GM12878 (cell line): ENCODE data around the gene SUGCT. TPM values are rescaled to one million over a fixed set of nuclear protein-coding genes. Genes with fewer than 3 reads are reported as not detected.

Source experiments
- ATAC-seq: fragments of 200-7000 bp; cut with Tn5 transposase; 3 replicates; pipeline ENCODE4 v1.9.1; 2020; ENCODE audit warnings: mild to moderate bottlenecking, moderate library complexity
- BruUV-seq: library from RNA; stranded (reverse); fragments of 400-500 nt; replicated peaks from 2 replicates; lab custom pipeline; 2021; lab: Mats Ljungman, UMichigan
- CTCF ChIA-PET: fragments of 300-600 bp; sonication (Branson Sonifier 250); formaldehyde crosslinking; extraction: SDS; loops from one replicate; lab custom pipeline; 2021; ENCODE audit warnings: inconsistent platforms; lab: Yijun Ruan, JAX
- POLR2A ChIA-PET: fragments of 350-600 bp; formaldehyde crosslinking; extraction: SDS; loops from one replicate; lab custom pipeline; 2021; ENCODE audit warnings: inconsistent platforms; lab: Charles Lee
- RAD21 ChIA-PET: fragments of 300-600 bp; sonication (Branson Sonifier 250); formaldehyde crosslinking; loops from one replicate; lab custom pipeline; 2023; ENCODE audit warnings: antibody characterized with exemption; ENCODE audit not compliant: unreplicated experiment; lab: Charles Lee
- SMC1A ChIA-PET: fragments of 300-600 bp; sonication (Branson Sonifier 250); formaldehyde crosslinking; loops from one replicate; lab custom pipeline; 2023; ENCODE audit not compliant: unreplicated experiment, uncharacterized antibody; lab: Charles Lee
- DNase-seq: peaks from one replicate; pipeline ENCODE4 v3.0.0-alpha.2; 2011; ENCODE audit warnings: low read depth, low spot score
- FAIRE-seq: peaks from 3 replicates; lab custom pipeline; 2011; peaks lifted over from hg19 to GRCh38; lab: Jason Lieb, UNC
- H2AFZ ChIP-seq: 2 replicates; pipeline ENCODE4 v1.6.0; 2011; ENCODE audit warnings: low read depth, low read length, control low read depth; ENCODE audit not compliant: control insufficient read depth
- H3K27ac ChIP-seq: 2 replicates; pipeline ENCODE4 v1.5.1; 2011; ENCODE audit warnings: control low read depth; ENCODE audit not compliant: control insufficient read depth, insufficient read depth
- H3K27me3 ChIP-seq, 2 experiments: replicated peaks in 1 of 2; 2 replicates each; pipeline versions ENCODE4 v1.6.0 to v1.6.1; 2011; ENCODE audit warnings: low read length in 1 of 2; ENCODE audit not compliant: control insufficient read depth in 2 of 2, insufficient read depth in 2 of 2
- H3K36me3 ChIP-seq, 2 experiments: 2 replicates each; pipeline ENCODE4 v1.5.1; 2011; ENCODE audit warnings: low read length in 1 of 2; ENCODE audit not compliant: control insufficient read depth in 2 of 2, insufficient read depth in 2 of 2
- H3K4me1 ChIP-seq: 2 replicates; pipeline ENCODE4 v1.6.1; 2011; ENCODE audit warnings: mild to moderate bottlenecking, low read length, moderate library complexity, mixed read lengths; ENCODE audit not compliant: control insufficient read depth, insufficient read depth
- H3K4me2 ChIP-seq: 2 replicates; pipeline ENCODE4 v1.6.0; 2011; ENCODE audit warnings: control low read depth; ENCODE audit not compliant: control insufficient read depth, insufficient read depth
- H3K4me3 ChIP-seq: fragments of 200-600 bp; sonication (generic); 2 replicates; pipeline ENCODE4 v1.5.1; 2016
- H3K79me2 ChIP-seq: 2 replicates; pipeline ENCODE4 v1.6.0; 2011; ENCODE audit warnings: low read length; ENCODE audit not compliant: control insufficient read depth, insufficient read depth
- H3K9ac ChIP-seq: 2 replicates; pipeline ENCODE4 v1.8.0; 2011; ENCODE audit warnings: low read length, control low read depth, mixed read lengths; ENCODE audit not compliant: control insufficient read depth, insufficient read depth
- H3K9me3 ChIP-seq: replicated peaks from 3 replicates; pipeline ENCODE4 v1.5.1; 2011; ENCODE audit warnings: mild to moderate bottlenecking, low read length; ENCODE audit not compliant: control insufficient read depth, insufficient read depth
- H4K20me1 ChIP-seq: 2 replicates; pipeline ENCODE4 v1.6.0; 2011; ENCODE audit not compliant: control insufficient read depth, insufficient read depth
- CEBPB ChIP-seq, 2 experiments: fragments of 150-350 bp in 1 of 2; IDR thresholded peaks; 2 replicates each; pipeline ENCODE4 v1.6.1; 2012 to 2014; ENCODE audit warnings: low read depth in 2 of 2, low read length in 2 of 2, borderline replicate concordance in 1 of 2, inconsistent platforms in 1 of 2
- CREM ChIP-seq: IDR thresholded peaks from 2 replicates; pipeline ENCODE4 v1.6.1; 2014; ENCODE audit warnings: antibody characterized with exemption, low read depth
- ESRRA ChIP-seq: IDR thresholded peaks from 2 replicates; pipeline ENCODE4 v1.6.1; 2012; ENCODE audit warnings: mild to moderate bottlenecking, low read length, improper control_type of control experiment
- FOS ChIP-seq: IDR thresholded peaks from 3 replicates; pipeline ENCODE4 v1.6.1; 2011; ENCODE audit warnings: borderline replicate concordance; ENCODE audit not compliant: insufficient read length; ENCODE audit errors: extremely low read depth
- KLF5 ChIP-seq: fragments of 450-650 bp; IDR thresholded peaks from 2 replicates; pipeline ENCODE4 v1.6.1; 2014; ENCODE audit warnings: mild to moderate bottlenecking; ENCODE audit not compliant: partially characterized antibody
- NFXL1 ChIP-seq: fragments of 450-650 bp; IDR thresholded peaks from 2 replicates; pipeline ENCODE4 v1.6.1; 2017; ENCODE audit warnings: antibody characterized with exemption, mild to moderate bottlenecking, borderline replicate concordance
- NFYA ChIP-seq: IDR thresholded peaks from 2 replicates; pipeline ENCODE4 v1.6.1; 2011; ENCODE audit warnings: low read depth, mild to moderate bottlenecking, low read length, improper control_type of control experiment, borderline replicate concordance
- NR2C2 ChIP-seq: IDR thresholded peaks from 2 replicates; pipeline ENCODE4 v1.6.1; 2011; ENCODE audit warnings: borderline replicate concordance, low read depth; ENCODE audit not compliant: control insufficient read depth, insufficient read length
- POLR2A ChIP-seq: IDR thresholded peaks from 2 replicates; pipeline ENCODE4 v1.6.1; 2011; ENCODE audit warnings: low read depth, mild to moderate bottlenecking, low read length
- RELA ChIP-seq: fragments of 450-650 bp; IDR thresholded peaks from 2 replicates; pipeline ENCODE4 v1.8.0; 2014; ENCODE audit warnings: borderline replicate concordance; ENCODE audit not compliant: partially characterized antibody
- RUNX3 ChIP-seq: IDR thresholded peaks from 2 replicates; pipeline ENCODE4 v1.6.1; 2012; ENCODE audit warnings: low read length, inconsistent platforms
- SPI1 ChIP-seq: IDR thresholded peaks from 2 replicates; pipeline ENCODE4 v1.6.1; 2011; ENCODE audit warnings: low read depth, mild to moderate bottlenecking, low read length, moderate library complexity, borderline replicate concordance; ENCODE audit not compliant: insufficient read depth
- SREBF2 ChIP-seq: IDR thresholded peaks from 2 replicates; pipeline ENCODE4 v1.6.1; 2012; ENCODE audit warnings: mild to moderate bottlenecking, low read length
- YY1 ChIP-seq: IDR thresholded peaks from 2 replicates; pipeline ENCODE4 v1.6.1; 2011; ENCODE audit warnings: low read depth, mild to moderate bottlenecking, low read length
- ZBED1 ChIP-seq: IDR thresholded peaks from 2 replicates; pipeline ENCODE4 v1.6.1; 2016; ENCODE audit warnings: borderline replicate concordance
- ZNF622 ChIP-seq: fragments of 450-650 bp; IDR thresholded peaks from 2 replicates; pipeline ENCODE4 v1.6.1; 2017; ENCODE audit warnings: mild to moderate bottlenecking, inconsistent platforms
- WGBS: methylation state at CpG from one replicate; pipeline ENCODE4 v1.1.6; 2016; ENCODE audit warnings: low lambda C conversion rate; ENCODE audit not compliant: insufficient replicate concordance, insufficient coverage; ENCODE audit errors: missing lambda C conversion rate; 5-methylcytosine and 5-hydroxymethylcytosine counted together
- in situ Hi-C: fragments of 300-500 bp; cut with MboI; formaldehyde crosslinking; loops from 9 replicates; pipeline ENCODE4 v1.14.3; 2018; ENCODE audit warnings: mixed read lengths
- intact Hi-C: fragments of 100-400 bp; cut with micrococcal nuclease; formaldehyde crosslinking; loops from one replicate; pipeline ENCODE4 v1.14.2; 2022; ENCODE audit not compliant: unreplicated experiment
- polyA plus RNA-seq, 11 experiments: library from polyadenylated mRNA; depleted of rRNA in 4 of 11; unstranded in 6 of 11; stranded (reverse) in 5 of 11; fragments of >200 nt; fragmentation: Nextera tagmentation in 4 of 11; fragmentation: Illumina TruSeq in 1 of 11; extraction: Ambion mirVana in 4 of 11; extraction: Trizol in 1 of 11; gene quantifications; 1 replicate in 1 of 11; 2 replicates in 10 of 11; pipeline versions ENCODE4 v1.2.1 to v1.2.3, GENCODE V29; 2011 to 2016; ENCODE audit warnings: inconsistent platforms in 2 of 11, missing spikeins in 2 of 11, low read depth in 1 of 11
- total RNA-seq, 4 experiments: library from RNA; depleted of rRNA in 3 of 4; stranded (reverse); fragments of >200 nt in 3 of 4; fragmentation: Illumina TruSeq in 1 of 4; extraction: Trizol in 1 of 4; gene quantifications; 2 replicates each; pipeline versions ENCODE4 v1.2.1 to v1.2.3, GENCODE V29; 2013 to 2021
- TF ChIP-seq, protein P1 (sequence below): fragments of 450-650 bp; conservative IDR thresholded peaks from 2 replicates; pipeline ENCODE4 v1.6.1; 2017; ENCODE audit warnings: mild to moderate bottlenecking, moderate library complexity
- TF ChIP-seq, protein P2 (sequence below): IDR thresholded peaks from 2 replicates; pipeline ENCODE4 v1.6.1; 2011; ENCODE audit warnings: low read depth, mild to moderate bottlenecking, low read length, moderate library complexity, borderline replicate concordance; ENCODE audit errors: extremely low read depth
- TF ChIP-seq, protein P3 (sequence below): fragments of 450-650 bp; IDR thresholded peaks from 2 replicates; pipeline ENCODE4 v1.6.1; 2016; ENCODE audit warnings: mild to moderate bottlenecking

The SUGCT gene
- total and polyA plus RNA-seq, 10 of the 15 experiments (the other 5 are each of a cell fraction or from before 2014, with no cell fraction given) = 0.08 to 1.2 (median 0.67) TPM; not detected in 1

DNA sequence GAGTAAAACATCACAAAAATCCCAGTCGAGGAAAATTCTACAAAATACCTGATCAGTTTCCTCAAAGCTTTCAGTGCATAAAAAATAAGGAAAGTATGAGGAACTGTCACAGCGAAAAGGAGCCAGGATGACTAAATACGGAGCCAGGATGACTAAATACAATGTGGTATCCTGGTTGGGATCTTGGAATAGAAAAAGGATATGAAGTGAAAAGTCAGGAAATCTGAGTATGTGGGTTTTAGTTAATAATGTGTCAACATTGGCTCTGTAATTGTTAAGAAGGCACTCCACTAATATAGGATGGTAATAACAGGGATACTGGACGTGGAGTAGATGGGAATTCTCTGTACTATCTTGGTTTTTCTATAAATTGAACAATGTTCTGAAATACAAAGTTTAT lies 175.5 kb downstream of the SUGCT start:
- H3K9ac ChIP-seq = no peak overlapping the region
- no peaks in the 10 kb centered on the region for H3K9me3 ChIP-seq
- H3K4me2 ChIP-seq = no peak overlapping the region
- no peaks in the 10 kb centered on the region for H3K79me2 ChIP-seq
- ChIA-PET CTCF (no interaction called here), RAD21 (no interaction called here), POLR2A (no interaction called here), SMC1A (no interaction called here)
- intact Hi-C loops (no loop called here), in situ Hi-C loops (no loop called here)
- no peaks in the 10 kb centered on the region for H3K27me3 ChIP-seq
- 67% methylated on average over 4 of the region's 4 CpGs for WGBS
- no peaks in the 10 kb centered on the region for H4K20me1 ChIP-seq
- no peak overlapping the region for H2AFZ ChIP-seq
- BruUV-seq = no TSS peak
- TF ChIP-seq NFXL1 (no peak), POLR2A (no peak), FOS (no peak), NFYA (no peak), ESRRA (no peak), KLF5 (no peak), SPI1 (no peak), NR2C2 (no peak), ZNF622 (no peak), SREBF2 (no peak), CREM (no peak), ZBED1 (no peak), RUNX3 (no peak), CEBPB (IDR thresholded peaks at IDR 0.05; ENCODE audit: borderline replicate concordance in 1 of 2, low read depth in 2 of 2, low read length in 2 of 2) (no peak), YY1 (no peak), RELA (no peak)
- TF ChIP-seq, protein P1, sequence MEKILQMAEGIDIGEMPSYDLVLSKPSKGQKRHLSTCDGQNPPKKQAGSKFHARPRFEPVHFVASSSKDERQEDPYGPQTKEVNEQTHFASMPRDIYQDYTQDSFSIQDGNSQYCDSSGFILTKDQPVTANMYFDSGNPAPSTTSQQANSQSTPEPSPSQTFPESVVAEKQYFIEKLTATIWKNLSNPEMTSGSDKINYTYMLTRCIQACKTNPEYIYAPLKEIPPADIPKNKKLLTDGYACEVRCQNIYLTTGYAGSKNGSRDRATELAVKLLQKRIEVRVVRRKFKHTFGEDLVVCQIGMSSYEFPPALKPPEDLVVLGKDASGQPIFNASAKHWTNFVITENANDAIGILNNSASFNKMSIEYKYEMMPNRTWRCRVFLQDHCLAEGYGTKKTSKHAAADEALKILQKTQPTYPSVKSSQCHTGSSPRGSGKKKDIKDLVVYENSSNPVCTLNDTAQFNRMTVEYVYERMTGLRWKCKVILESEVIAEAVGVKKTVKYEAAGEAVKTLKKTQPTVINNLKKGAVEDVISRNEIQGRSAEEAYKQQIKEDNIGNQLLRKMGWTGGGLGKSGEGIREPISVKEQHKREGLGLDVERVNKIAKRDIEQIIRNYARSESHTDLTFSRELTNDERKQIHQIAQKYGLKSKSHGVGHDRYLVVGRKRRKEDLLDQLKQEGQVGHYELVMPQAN = no peak
- TF ChIP-seq, protein P2, sequence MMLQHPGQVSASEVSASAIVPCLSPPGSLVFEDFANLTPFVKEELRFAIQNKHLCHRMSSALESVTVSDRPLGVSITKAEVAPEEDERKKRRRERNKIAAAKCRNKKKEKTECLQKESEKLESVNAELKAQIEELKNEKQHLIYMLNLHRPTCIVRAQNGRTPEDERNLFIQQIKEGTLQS = no peak
- TF ChIP-seq, protein P3, sequence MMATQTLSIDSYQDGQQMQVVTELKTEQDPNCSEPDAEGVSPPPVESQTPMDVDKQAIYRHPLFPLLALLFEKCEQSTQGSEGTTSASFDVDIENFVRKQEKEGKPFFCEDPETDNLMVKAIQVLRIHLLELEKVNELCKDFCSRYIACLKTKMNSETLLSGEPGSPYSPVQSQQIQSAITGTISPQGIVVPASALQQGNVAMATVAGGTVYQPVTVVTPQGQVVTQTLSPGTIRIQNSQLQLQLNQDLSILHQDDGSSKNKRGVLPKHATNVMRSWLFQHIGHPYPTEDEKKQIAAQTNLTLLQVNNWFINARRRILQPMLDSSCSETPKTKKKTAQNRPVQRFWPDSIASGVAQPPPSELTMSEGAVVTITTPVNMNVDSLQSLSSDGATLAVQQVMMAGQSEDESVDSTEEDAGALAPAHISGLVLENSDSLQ = no peak
- FAIRE-seq = no peak
- no peak overlapping the region for H3K4me3 ChIP-seq
- no peaks in the 10 kb centered on the region for H3K36me3 ChIP-seq
- DNase-seq = no peak
- H3K27ac ChIP-seq = no peak overlapping the region
- no peak for ATAC-seq
- H3K4me1 ChIP-seq = 0 out of 2 replicates have a peak, but pooled peaks cover 4% of the 10 kb centered on the region
